GM19463 (cell line): ENCODE measurements around the gene ZNF70.

ENCODE experiments used
- ATAC-seq: cut with Tn5 transposase; IDR thresholded peaks from one replicate; pipeline ENCODE4 v1.9.1; 2021; ENCODE audit warnings: mild to moderate bottlenecking, moderate library complexity; ENCODE audit not compliant: unreplicated experiment

Gene ZNF70

GRCh38 chr22:23695571-23696325 lies 55.2 kb downstream of the ZNF70 start:
- no peak for ATAC-seq

GRCh38 chr22:23695141-23695540 lies 55.8 kb downstream of the ZNF70 start:
- ATAC-seq, result no peak

- ATAC-seq, result no peak
Observed at GRCh38 chr22:23693979-23694680, 56.8 kb downstream of the ZNF70 start.

GRCh38 chr22:23692598-23693291 lies 58.2 kb downstream of the ZNF70 start:
- ATAC-seq, result no peak

GRCh38 chr22:23691748-23692423 lies 59.0 kb downstream of the ZNF70 start:
- no peak for ATAC-seq

- ATAC-seq, result no peak
Observed at GRCh38 chr22:23690713-23691112, 60.2 kb downstream of the ZNF70 start, which contains the start of gene RGL4. RGL4 (plus strand) TSS chr22:23691013; CDS start chr22:23692031, 1,018 bp downstream.

- ATAC-seq, result no peak
Observed at GRCh38 chr22:23689414-23689813, 61.5 kb downstream of the ZNF70 start.
